Measurements from ENCODE around the gene LAMB2.
A peak's percentile ranks its signal among the peaks of the same experiment; 100 is the strongest.

The LAMB2 gene

DNA sequence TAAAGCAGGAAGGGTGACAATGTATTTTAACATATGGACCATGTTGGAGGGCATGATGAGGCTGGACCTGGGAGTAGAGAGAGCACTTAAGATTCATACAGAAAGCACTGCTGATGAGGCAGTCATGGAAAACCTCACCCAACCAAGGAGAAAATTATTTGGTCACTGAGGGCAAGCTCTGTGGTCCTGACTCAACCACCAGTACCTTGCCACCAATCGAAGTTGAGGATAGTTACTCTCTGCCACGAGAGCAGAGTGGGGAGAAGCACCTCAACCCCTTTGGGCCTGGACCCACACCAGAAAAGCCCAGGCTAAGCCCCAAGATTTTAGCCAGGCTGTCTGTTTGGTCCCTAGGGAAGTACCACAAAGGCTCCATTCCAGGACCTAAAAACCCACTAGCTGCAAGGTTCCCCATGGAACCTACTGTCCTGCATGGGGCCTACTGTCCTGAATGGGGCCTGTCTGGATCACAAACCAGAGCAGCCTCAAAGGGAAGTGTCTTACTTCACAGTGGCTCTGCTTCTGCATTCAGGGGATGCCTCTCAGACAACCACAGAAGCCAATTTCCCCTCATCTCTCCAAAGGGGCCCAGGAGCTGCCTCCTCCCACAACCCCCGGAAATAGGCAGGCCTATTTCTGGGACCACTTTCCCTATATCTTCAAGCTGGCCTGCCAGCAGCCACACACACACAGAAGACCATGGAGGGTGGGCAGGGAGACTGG, 29.1 kb upstream of the LAMB2 start:
- no peak for DNase-seq (ENCODE audit: low read depth)

DNA sequence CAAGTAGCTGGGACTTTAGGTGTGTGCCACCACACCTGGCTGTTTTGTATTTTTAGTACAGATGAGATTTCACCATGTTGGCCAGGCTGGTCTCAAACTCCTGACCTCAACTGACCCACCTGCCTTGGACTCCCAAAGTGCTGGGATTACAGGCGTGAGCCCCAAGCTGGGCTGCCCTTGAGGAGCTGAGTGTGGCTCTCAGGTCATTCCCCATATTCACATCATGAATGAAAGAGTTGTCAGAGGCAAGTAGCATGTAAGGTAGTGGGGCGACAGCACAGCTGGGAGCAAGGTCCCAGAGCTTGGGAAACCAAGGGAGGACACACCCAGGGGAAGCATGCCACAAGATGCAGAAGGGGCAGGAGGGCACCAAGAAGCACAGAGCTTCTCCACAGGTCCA, 28.3 kb upstream of the LAMB2 start:
- DNase-seq (ENCODE audit: low read depth), result no peak

- DNase-seq (ENCODE audit: low read depth), result no peak
Observed at GRCh38 chr3:49158792-49159191, 25.9 kb upstream of the LAMB2 start.

DNA sequence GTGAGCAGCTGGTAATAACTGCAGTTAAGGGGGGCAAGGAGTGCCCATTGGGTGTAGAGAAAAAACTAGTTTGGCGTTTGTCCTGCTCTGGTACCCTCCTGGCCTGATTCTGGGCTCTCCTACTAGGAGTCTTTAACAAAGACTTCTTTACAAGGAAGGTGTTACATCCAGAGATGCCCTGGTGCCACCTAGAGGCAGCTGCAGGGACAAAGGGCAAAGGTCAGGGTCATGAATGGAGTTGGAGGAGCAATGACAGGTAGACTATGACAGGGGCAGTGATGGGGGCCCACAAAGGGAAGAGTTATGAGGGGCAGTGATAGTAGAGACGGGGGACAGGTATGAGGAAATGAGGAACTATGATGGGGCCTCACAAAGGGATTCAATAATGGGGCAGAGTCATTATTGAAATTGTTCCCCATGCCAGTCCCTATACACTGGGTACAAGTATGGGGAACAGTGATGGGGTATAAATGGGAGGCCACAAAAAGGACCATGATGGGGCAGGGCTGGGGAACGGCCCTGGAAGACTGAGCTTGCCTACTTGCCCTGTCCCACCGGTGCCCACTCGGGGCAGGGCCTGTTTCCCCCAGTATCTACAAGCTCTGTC, 25.4 kb upstream of the LAMB2 start:
- peak; percentile 32 for DNase-seq (ENCODE audit: low read depth)

GRCh38 chr3:49157289-49157688, 24.4 kb upstream of the LAMB2 start:
- no peak for DNase-seq (ENCODE audit: low read depth)

- no peak for DNase-seq (ENCODE audit: low read depth)
Observed at GRCh38 chr3:49153349-49153912, 20.6 kb upstream of the LAMB2 start.

DNA sequence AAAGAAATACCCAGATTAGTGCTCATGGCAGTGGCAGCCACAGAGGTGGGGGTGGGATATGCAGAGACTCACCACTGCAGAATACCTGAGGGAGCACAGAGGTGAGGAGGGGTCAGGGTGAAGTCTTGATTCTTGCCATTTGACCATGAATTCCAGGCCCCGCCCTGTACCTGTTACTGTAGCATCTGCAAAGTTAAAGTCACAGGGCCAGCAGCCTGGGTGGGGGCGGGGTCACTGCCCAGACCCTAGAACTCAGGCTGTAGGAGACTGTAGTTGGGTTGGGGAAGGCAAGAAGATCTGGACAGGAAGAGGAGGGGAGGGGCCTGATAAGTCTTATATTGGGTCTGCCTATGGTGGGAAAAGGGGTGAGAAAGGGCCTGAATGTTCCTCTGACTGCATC, 18.8 kb upstream of the LAMB2 start:
- no peak for DNase-seq (ENCODE audit: low read depth)

DNA sequence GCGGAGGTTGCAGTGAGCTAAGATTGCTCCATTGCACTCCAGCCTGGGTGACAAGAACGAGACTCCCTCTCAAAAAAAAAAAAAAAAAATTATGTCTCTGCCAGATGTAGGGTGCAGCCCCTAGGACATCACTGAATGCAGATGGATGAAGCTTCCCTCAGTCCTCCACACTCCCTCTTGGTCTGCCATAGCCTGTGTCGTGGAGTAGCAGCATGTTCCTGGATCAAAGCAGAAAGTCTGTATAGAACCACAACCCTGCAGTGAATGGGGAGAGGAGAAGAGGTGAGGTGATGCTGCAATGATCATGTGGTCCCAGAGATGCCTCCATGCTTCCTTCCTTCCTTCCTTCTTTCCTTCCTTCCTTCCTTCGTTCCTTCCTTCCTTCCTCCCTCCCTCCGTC, 15.3 kb upstream of the LAMB2 start:
- no peak for DNase-seq (ENCODE audit: low read depth)

GRCh38 chr3:49140080-49140479, 7.2 kb upstream of the LAMB2 start:
- DNase-seq (ENCODE audit: low read depth), result no peak

- DNase-seq (ENCODE audit: low read depth), result no peak
Observed at GRCh38 chr3:49135499-49135898, 2.6 kb upstream of the LAMB2 start.

DNA sequence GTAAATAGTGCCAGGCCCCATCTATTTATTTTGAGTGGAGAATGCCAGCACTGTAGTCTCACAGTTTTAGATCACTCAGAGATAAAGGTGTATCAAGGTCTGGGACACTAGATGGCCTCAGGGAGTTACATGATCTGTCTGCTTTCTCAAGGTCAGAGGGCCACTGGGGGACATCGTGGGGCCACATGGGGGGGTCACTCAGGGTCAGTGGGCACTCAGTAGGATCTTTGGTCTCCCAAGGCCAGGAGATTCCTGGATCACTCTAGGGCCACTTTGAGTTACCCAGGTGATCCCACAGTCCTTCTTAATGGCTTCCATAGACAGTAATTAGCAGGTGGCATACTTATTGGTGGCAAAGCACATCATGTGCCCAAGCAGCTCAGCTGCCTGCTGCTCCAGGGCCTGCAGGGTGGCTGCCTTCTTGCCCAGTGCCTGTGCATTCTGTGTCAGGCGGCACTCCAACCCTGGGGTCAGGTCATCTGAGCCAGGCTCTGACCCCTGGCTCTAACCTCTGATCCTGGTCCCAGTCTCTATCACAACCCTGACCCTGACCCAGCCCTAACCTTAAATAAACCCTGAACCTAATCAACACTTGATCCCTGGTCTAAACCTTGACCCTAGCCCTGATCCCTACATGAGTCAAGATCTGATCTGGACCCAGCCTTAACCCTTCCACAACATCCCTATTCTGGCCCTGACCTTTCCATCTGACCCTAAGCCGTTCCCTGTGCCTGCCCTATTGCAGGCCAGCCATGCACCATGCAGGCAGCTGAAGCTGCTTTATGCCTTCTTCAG, 1.8 kb upstream of the LAMB2 start:
- no peak for DNase-seq (ENCODE audit: low read depth)

DNA sequence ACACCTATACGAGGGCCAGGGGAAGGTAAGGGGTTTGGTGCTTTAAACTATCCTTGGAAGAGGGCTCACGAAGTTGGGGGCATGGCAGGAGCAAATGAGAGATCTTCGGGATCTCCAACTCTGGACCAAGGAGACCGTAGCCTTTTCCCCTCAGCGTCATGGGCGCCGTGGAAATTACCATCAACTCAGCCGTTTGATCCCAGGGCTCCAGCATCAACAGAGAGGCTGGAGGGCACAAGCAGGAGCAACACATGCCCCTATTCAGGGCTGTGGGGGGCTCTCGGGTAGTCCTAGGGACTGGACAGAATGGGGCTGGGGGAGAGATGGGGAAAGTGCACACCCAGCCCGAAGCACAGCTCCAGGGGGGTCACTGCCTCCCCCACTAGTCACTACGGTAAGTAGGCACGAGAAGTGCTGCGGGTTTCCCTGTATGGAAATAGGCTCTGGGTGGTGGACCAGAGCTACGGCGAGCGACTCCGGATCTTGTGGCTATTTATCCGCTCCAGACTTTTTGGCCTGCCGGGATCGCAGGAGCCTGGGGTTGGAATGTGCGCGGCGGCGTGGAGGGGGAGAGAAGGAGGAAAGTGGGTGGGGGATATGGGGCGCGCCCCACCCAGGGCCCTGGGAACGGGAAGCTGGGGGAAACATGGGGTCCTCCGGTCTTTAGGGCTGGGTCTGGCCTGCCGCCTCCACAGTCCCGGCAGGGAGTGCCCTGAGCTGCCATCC, 539 bp upstream of the LAMB2 start:
- no peak for DNase-seq (ENCODE audit: low read depth)

DNA sequence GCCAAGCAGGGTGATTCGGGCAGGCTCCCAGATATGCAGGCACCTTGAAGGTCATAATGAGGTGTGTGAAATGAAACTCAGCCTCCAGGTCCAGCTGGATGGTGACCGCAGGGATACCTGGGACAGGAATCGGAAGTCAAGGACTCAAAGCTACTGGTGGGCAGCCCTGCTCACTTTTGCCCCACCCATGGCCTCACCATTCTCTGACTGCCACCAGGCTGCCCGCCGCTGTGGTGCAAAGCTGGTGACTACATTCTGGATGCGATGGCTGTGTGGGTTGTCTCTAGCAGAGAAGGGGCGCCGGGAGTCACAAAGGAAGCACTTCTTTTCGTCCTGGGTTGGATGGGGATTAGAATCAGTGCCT, 795 bp downstream of the LAMB2 start:
- no peak for DNase-seq (ENCODE audit: low read depth)

DNA sequence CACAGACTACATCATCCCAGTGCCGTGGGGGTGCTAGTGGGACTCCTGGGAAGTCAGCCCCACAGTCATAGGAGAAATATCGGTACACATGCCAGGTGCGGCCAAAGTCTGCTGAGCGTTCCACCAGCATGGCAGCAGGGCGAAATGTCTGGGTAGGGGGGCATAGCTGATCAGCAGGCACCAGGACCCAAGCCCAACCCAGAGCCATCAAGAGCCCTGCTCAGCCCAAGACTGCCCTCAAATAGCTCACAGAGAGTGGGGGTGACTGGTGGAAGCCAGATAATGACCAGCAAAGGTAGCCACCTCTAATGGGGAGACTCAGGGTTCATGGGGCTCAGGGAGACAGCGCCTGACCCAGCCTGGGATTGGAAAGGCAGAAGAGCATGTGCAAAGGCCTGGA, 1.3 kb downstream of the LAMB2 start:
- DNase-seq (ENCODE audit: low read depth), result no peak

DNA sequence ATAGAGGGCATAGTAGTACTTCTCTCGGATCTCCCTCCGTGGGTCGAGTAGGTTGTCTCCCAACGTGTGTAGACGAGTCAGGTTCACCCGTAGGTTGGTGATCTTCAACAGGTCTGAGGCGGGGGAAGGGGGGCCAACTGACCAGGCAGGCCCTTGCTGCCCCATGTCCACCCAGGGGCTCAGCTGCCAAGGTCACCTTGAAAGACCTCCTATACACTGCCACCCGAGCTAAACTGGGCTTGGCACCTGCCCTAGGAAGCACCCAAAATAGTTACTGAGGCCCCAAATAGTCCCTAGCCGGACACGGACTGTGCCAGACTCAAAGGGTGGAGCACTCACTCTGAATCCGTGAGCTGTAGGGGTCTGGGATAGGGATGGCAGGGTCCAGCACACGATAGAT, 1.8 kb downstream of the LAMB2 start:
- no peak for DNase-seq (ENCODE audit: low read depth)

- no peak for DNase-seq (ENCODE audit: low read depth)
Observed at GRCh38 chr3:49124991-49125670, 7.7 kb downstream of the LAMB2 start.

DNA sequence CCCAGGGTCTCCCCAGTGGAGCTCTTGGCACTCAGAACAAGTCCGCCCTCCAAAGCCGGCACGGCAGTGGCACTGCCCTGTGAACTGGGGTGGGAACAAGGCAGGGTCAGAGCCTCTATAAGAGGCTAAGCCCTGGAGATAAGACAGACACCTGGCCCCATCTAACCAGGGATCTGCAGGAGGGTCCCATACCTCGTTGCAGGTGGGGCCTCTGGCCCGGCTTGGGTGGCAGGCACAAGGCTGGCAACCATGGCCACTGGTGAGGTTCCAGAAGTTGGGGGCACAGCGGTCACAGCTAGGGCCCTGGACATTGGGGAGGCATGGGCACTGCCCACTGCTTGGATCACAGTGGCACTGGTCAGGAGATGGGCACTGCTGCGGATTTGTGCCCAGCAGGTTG, 8.6 kb downstream of the LAMB2 start:
- DNase-seq (ENCODE audit: low read depth), result no peak

DNA sequence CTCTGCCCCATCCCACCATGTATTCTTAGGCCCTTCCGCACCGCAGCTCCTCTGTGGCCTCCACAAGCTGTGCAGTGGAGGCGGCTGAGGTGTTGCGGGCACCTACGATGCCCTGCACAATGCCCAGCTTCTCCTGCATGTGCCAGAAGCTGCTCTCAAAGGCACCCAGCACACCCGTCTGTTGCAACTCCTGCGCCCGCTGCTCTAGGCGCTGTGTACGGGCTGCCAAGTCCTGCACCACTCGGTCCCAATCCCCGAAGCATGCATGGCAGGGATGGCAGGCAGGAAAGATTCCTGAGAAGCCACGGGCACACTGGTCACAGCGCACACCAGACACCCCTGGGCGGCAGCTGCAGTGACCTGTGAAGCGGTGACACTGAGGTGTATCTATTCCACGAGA, 9.2 kb downstream of the LAMB2 start:
- DNase-seq (ENCODE audit: low read depth), result no peak

- no peak for DNase-seq (ENCODE audit: low read depth)
Observed at GRCh38 chr3:49122886-49123545, 9.8 kb downstream of the LAMB2 start.

DNA sequence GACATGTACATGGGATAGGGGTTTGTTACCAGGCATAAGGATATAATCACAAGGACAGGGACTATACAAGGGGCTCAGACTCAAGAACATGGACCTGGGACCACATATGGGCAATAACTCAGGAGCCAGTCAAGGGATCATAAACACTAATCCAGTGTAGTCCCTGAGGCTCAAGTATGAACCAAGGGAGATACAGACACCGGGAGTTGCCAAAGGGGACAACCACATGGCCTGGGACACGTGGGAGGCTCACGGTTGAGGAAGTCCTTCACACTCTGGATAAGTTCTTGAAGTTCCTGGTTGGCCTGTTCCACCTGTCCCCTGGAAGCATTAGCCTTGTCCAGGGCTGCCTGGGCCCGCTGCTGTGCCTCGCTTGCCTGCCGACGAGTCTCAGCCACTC, 10.4 kb downstream of the LAMB2 start:
- DNase-seq (ENCODE audit: low read depth), result no peak

GRCh38 chr3:49122022-49122421, 10.8 kb downstream of the LAMB2 start:
- DNase-seq (ENCODE audit: low read depth), result no peak

Data from T-helper 22 cell (primary cell).